ENCODE data around the gene MAML3.

MAML3 gene

DNA sequence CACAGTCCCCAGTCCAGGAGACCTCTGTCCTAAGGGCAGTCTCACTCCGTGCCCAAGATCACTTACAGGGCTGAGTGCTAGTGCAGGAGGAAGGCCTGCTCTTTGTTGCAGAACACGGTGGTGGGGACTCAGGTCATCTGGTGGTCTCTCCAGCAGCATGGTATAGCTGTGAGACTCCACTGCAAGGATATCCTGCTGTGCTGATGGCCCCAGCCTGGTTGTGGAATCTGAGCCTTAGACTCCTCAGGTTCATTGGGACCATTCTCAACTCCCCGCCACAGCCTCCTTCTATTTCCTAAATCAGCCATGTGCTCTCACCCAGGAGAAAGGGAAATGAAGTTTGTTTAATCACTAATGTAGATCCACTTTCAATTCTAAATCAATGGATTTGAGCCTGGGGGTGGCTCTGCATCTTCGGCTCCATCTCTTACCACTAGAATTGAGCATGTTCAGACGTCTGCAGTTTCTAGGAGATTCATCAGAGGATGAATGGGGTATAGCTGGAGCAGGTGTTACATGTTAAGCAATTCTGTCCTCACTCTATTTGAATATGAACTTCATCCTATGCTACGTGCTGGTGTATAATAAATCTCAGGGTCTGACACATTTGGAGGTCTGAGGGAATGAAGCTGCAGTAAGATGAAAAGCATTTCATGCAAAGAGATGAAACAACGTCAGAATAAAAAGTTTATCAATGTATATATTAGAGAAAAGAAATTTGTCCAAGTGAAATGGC, 299.1 kb downstream of the MAML3 start:
- no peak for DNase-seq

DNA sequence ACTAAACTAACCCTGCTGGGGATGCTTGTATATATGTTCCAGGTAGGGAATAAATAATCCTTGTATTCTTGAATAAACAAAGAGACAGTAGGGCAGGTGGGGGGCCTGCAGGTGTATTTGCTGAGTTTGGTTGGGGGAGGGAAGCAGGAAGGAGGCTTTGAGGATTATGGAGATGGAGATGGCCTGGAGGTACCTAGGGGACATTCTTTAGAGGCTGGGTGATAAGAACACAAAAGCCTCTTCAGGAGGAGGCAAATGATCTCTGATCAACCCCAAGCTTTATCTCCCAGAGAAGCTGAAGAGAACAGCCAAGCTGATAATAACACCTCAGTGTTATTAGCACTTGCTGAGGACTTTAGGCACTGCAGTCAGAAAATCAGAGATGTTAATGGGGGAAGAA, 300.7 kb downstream of the MAML3 start:
- no peak for DNase-seq

DNA sequence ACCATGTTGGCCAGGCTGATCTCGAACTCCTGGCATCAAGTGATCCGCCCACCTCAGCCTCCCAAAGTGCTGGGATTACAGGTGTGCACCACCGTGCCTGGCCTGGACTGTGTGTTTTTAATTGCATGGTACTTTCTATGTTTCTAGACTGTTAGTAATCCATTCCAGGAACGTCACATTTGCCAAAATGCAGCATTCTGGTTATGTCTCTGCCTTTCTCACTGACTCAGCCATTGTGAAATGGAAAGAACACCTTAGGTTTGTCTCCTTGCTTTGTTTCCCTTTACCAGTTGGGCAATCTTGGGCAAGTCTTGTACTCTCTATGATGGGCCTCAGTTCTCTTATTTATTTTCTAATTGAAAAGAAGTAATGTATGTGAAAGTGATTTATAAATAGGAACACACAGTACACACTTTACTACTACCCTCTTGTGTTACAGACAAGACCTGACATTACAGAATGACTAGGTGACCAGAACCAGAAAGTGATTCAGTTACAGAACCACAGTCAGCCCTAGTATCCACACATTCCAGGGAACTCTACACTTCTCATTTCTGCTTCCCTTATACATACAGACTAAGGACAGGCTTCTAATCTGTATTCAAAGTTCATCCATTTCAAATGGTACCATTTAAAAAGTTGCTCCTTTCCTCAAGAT, 301.2 kb downstream of the MAML3 start:
- DNase-seq: no peak

DNA sequence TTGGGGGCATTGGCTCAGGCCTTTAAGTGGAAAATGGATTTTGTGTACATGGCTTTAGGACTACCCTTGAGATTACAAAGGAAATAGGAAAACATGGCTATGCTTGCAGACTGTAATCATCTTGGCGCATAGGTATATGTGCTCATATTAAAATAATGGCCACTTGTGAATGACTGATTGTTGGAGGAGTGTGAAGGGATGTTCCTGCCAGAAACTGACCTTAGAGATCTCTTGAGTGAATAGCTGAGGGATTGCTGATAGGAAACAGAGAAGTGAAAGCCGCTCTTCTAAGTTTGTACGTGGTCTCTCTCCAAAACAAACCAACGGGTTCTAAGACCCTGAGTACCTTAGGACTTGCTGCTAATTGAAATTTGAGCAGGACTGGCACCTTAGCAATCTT, 302.3 kb downstream of the MAML3 start:
- DNase-seq: peak; percentile 23

- DNase-seq: no peak
Measured at GRCh38 chr4:139851133-139851532, 302.9 kb downstream of the MAML3 start.

- DNase-seq: peak; percentile 36
Measured at GRCh38 chr4:139849219-139849618, 304.8 kb downstream of the MAML3 start.

DNA sequence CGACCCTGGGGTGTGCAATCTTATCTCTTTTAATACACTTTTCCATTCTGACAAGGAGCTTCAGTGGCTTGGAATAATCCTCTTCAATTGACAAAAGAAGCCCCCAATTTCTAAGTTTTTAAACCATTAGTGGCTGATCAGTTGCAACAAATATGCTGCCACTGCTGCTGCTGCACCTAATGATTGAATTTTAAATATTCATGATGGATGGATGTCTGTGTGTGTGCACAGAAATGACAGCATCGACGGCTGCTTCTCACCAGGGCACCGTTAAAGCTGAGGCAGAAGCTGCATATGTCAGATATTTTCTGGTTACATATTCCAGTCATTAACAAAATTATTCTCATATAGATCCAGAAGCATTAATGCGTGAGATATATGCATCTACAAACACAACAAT, 306.0 kb downstream of the MAML3 start:
- no peak for DNase-seq

GRCh38 chr4:139847602-139848001, 306.4 kb downstream of the MAML3 start:
- no peak for DNase-seq

DNA sequence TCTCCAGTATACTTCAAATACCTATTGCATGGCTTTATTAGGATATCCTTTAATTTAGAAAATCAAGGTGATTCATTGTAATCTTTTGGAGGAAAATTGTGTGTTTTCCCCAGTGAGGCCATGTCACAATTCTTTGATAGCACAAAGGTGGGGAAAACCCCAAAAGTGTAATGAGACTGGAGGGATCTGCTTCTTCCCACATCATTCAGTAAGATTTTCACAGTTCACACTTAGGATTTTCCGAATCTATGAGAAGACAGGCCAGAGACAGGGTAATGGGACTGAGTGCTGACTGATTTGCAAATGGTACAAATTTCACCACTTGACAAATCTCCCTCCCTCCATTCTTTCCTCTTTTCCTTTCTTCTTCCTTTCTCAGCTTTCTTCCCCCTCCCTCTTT, 307.2 kb downstream of the MAML3 start:
- no peak for DNase-seq

- no peak for DNase-seq
Measured at GRCh38 chr4:139845453-139846093, 308.4 kb downstream of the MAML3 start.

GRCh38 chr4:139844459-139845036, 309.4 kb downstream of the MAML3 start:
- DNase-seq: no peak

- DNase-seq: no peak
Measured at GRCh38 chr4:139844057-139844456, 309.9 kb downstream of the MAML3 start.

DNA sequence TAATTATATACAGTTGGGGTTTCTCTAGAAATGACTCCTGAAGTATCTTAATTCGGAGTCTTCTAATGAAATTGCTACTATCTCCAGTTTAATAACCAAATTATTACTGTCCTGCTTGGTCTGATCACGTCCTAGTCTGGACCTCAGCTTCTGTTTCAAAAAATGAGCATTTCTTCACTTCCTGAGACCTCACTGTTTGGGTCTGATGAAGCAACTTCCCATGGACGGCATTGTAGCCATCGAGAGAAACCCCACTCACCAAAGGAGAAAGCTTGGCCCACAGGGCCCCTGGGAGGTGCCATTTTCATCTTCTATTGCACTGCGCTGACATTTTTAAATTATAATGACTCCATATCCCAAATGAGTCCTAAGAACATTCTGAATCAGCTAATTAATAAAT, 310.3 kb downstream of the MAML3 start:
- no peak for DNase-seq

DNA sequence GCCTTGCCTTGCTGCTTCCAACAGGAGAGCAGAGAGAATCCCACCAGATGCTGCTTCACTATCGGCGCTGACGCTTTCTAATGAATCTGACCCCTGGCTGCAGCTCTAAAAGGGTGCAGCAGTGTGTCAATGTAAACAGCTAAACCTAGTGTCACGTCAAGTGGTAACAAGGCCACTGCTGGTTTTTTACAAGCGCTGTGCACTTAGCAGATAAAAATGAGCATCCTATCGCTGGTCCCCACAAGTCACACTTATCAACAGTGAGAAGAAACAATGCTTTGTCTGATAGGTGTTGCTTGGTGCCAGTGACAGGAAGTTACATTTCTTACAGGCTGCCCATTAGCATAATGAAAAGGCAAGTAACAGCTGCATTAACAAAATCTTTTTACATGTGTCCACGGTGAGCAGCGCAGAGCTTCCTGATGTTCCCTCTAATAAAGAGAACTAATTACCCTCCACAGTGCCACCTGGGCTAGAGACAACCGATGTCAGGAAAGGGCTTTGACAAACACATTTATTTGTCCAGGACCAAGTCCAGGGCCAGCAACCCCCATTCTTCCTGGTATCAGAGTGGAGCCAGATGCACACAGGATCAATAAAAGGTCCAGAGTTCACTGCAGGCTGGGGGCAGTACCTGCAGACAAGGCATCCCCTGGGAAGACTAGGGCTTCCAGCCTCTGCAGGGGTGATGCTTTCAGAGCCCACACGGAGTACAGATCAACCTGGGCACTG, 312.4 kb downstream of the MAML3 start:
- peak; percentile 44 for DNase-seq

GRCh38 chr4:139840773-139841172, 313.2 kb downstream of the MAML3 start:
- DNase-seq: no peak

- DNase-seq: no peak
Measured at GRCh38 chr4:139839403-139840031, 314.5 kb downstream of the MAML3 start.

GRCh38 chr4:139838811-139839210, 315.2 kb downstream of the MAML3 start:
- no peak for DNase-seq

GRCh38 chr4:139834981-139835391, 319.0 kb downstream of the MAML3 start:
- no peak for DNase-seq

DNA sequence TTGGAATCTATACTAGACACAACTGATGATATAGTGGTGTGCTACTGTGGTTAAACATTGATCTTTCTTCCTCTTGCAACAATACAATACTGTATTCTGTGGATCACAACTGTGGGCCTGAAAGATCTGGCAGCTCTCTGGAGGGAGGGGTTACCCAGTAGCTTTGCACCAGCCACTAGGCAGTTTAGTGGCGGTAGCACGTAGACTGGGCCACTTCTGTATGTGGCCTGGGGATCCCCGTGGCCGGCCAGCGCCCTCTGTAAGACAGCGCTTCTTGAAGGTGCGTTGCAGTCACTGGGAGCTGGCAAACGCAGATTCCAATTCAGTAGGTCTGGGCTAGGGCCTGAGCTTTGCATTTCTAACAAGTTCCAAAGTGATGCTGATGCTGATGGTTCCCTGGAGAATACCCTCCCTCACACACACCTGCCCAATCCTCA, 319.7 kb downstream of the MAML3 start:
- no peak for DNase-seq

DNA sequence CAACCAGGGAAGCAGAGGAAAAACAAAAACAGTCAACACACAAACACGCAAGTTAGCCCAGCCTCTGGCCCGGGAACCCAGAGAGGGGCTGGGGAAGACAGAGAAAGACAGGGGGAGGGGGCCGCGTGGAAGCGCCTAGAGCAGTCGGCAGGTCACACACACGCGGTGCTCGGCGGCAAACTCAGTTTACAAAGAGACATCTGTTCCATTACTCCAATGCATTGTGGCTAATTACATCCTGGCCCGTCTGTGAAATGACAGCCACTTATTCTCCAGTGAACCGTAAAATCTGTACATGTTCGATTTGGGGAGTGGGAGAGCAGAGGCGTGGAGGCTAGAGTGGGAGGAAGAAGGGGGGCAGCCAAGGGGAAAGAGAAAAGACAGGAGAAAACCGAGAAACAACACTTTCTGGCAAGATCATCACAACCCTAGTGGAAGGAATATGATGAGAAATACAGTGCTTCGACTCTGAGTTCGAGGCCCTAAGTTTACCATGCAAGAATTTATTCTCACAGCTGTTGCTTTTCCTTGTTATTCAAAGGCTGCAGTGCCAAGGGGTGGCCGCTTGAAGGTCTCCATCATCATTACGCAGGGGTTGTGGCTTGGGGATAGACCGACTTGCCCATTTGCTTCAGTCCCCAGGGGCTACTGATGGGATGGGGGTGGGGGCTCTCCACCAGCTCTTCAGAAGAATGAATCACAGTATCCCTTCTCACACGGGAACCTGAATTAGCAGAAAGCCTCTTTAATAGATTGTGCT, 320.7 kb downstream of the MAML3 start:
- no peak for DNase-seq

GRCh38 chr4:139828966-139829664, 324.9 kb downstream of the MAML3 start:
- DNase-seq: no peak

Data from NCI-H2227 treated with DMSO at 0.1 percent for 48 hours (cell line).